K562 (cell line): ENCODE results near the gene GLP1R. TPM values are rescaled to one million over a fixed set of nuclear protein-coding genes. Genes with fewer than 3 reads are reported as not detected.

Experiments
- ATAC-seq: fragments of 200-7000 bp; cut with Tn5 transposase; 3 replicates; pipeline ENCODE4 v1.9.1; 2020; ENCODE audit warnings: moderate library complexity
- BruUV-seq: library from RNA; stranded (reverse); fragments of 400-500 nt; replicated peaks from 2 replicates; lab custom pipeline; 2021; lab: Mats Ljungman, UMichigan
- CTCF ChIA-PET: fragments of 300-600 bp; formaldehyde crosslinking; extraction: SDS; loops from one replicate; lab custom pipeline; 2021; ENCODE audit warnings: low intra/inter-chr PET ratio; lab: Yijun Ruan, JAX
- POLR2A ChIA-PET: fragments of 300-600, 350-650 bp; sonication (Branson Sonifier 250); formaldehyde crosslinking; extraction: SDS; loops from one replicate; lab custom pipeline; 2021; ENCODE audit warnings: antibody characterized with exemption, inconsistent platforms; lab: Yijun Ruan, JAX
- DNase-seq, 4 experiments: peaks; one replicate each; pipeline versions ENCODE4 v3.0.0 to v3.0.0-alpha.2; 2011 to 2018; ENCODE audit warnings: low spot score in 3 of 4, mixed read lengths in 3 of 4; ENCODE audit errors: extremely low read depth in 1 of 4
- FAIRE-seq: peaks from 2 replicates; lab custom pipeline; 2011; peaks lifted over from hg19 to GRCh38; lab: Jason Lieb, UNC
- H2AFZ ChIP-seq: 2 replicates; pipeline ENCODE4 v1.6.0; 2011; ENCODE audit warnings: low read depth, low read length, control low read depth, inconsistent platforms
- H3K27ac ChIP-seq: fragments of 200-600 bp; 3 replicates; pipeline ENCODE4 v1.8.0; 2011; ENCODE audit warnings: low read depth, mild to moderate bottlenecking, control low read depth, inconsistent platforms, low read length, moderate library complexity, mixed read lengths; ENCODE audit errors: extremely low read depth
- H3K27me3 ChIP-seq, 2 experiments: fragments of 300-600 bp in 1 of 2; 2 replicates in 1 of 2; 3 replicates in 1 of 2; pipeline versions ENCODE4 v1.6.0 to v1.8.0; 2011; ENCODE audit warnings: inconsistent platforms in 2 of 2, low read length in 2 of 2, mild to moderate bottlenecking in 1 of 2, mixed read lengths in 1 of 2, moderate library complexity in 1 of 2; ENCODE audit not compliant: control insufficient read depth in 2 of 2, insufficient read depth in 2 of 2
- H3K36me3 ChIP-seq: fragments of 300-600 bp; 3 replicates; pipeline ENCODE4 v1.8.0; 2011; ENCODE audit warnings: mild to moderate bottlenecking, low read length, inconsistent platforms; ENCODE audit not compliant: control insufficient read depth, insufficient read depth
- H3K4me1 ChIP-seq, 2 experiments: fragments of 200-600 bp in 1 of 2; replicated peaks in 1 of 2; 2 replicates in 1 of 2; 3 replicates in 1 of 2; pipeline versions ENCODE4 v1.5.1 to v1.8.0; 2011; ENCODE audit warnings: inconsistent platforms in 2 of 2, low read length in 2 of 2, mild to moderate bottlenecking in 1 of 2, mixed read lengths in 1 of 2, moderate library complexity in 1 of 2; ENCODE audit not compliant: control insufficient read depth in 2 of 2, insufficient read depth in 2 of 2
- H3K4me2 ChIP-seq: 2 replicates; pipeline ENCODE4 v1.6.1; 2011; ENCODE audit warnings: low read length, control low read depth, inconsistent platforms, mixed read lengths; ENCODE audit not compliant: insufficient read depth
- H3K4me3 ChIP-seq: fragments of 200-600 bp; sonication (generic), shearing (Covaris generic); 2 replicates; pipeline ENCODE4 v1.5.1; 2016; ENCODE audit warnings: control low read depth, inconsistent platforms
- H3K79me2 ChIP-seq: fragments of 200-600 bp; 3 replicates; pipeline ENCODE4 v1.8.0; 2011; ENCODE audit warnings: low read length, inconsistent platforms; ENCODE audit not compliant: control insufficient read depth, insufficient read depth
- H3K9ac ChIP-seq, 2 experiments: 2 replicates each; pipeline versions ENCODE4 v1.6.0 to v1.6.1; 2011; ENCODE audit warnings: low read depth in 2 of 2, low read length in 2 of 2, control low read depth in 1 of 2, inconsistent platforms in 1 of 2, mild to moderate bottlenecking in 1 of 2, mixed read lengths in 1 of 2; ENCODE audit not compliant: insufficient read depth in 1 of 2
- H3K9me1 ChIP-seq: one replicate; pipeline ENCODE4 v1.6.0; 2011; ENCODE audit warnings: inconsistent platforms, mild to moderate bottlenecking, low read length, moderate library complexity; ENCODE audit not compliant: control insufficient read depth, insufficient read depth
- H3K9me3 ChIP-seq: replicated peaks from 2 replicates; pipeline ENCODE4 v1.5.1; 2011; ENCODE audit warnings: low read depth, low read length, inconsistent platforms; ENCODE audit not compliant: control insufficient read depth, insufficient read depth
- H4K20me1 ChIP-seq: replicated peaks from 2 replicates; pipeline ENCODE4 v1.6.1; 2011; ENCODE audit warnings: low read length, inconsistent platforms, mixed read lengths; ENCODE audit not compliant: control insufficient read depth, insufficient read depth
- MITF ChIP-seq: IDR thresholded peaks from 2 replicates; pipeline ENCODE4 v1.6.1; 2014; ENCODE audit warnings: antibody characterized with exemption
- NONO ChIP-seq, 2 experiments: fragments of 200-400 bp in 1 of 2; fragments of 450-650 bp in 1 of 2; formaldehyde crosslinking in 1 of 2; IDR thresholded peaks; 2 replicates each; pipeline ENCODE4 v1.6.1; 2017; ENCODE audit warnings: low read depth in 2 of 2, mild to moderate bottlenecking in 2 of 2, moderate library complexity in 2 of 2, low read length in 1 of 2
- TCF7 ChIP-seq: sonication (generic); IDR thresholded peaks from 2 replicates; pipeline ENCODE4 v1.6.1; 2016; ENCODE audit warnings: antibody characterized with exemption, borderline replicate concordance
- ZNF408 ChIP-seq: fragments of 250-450 bp; sonication (Bioruptor Pico); IDR thresholded peaks from 2 replicates; pipeline ENCODE4 v1.4.0; 2020; ENCODE audit warnings: low read depth, mild to moderate bottlenecking, moderate library complexity
- WGBS: fragments of 100-300 bp; shearing (Covaris generic); methylation state at CpG from one replicate; pipeline ENCODE4 v1.1.6; 2016; ENCODE audit warnings: low coverage, mixed read lengths; ENCODE audit not compliant: insufficient coverage; ENCODE audit errors: missing lambda C conversion rate; 5-methylcytosine and 5-hydroxymethylcytosine counted together
- in situ Hi-C: fragments of 300-500 bp; cut with MboI; formaldehyde crosslinking; loops from 4 replicates; pipeline ENCODE4 v1.15.0; 2018; ENCODE audit warnings: inconsistent platforms, mixed read lengths
- intact Hi-C: fragments of 100-400 bp; cut with micrococcal nuclease; formaldehyde crosslinking; loops from 2 replicates; pipeline ENCODE4 v1.14.2; 2022
- polyA plus RNA-seq, 8 experiments: library from polyadenylated mRNA; depleted of rRNA in 4 of 8; stranded (reverse) in 5 of 8; unstranded in 3 of 8; fragments of >200 nt; fragmentation: Nextera tagmentation in 2 of 8; fragmentation: Illumina TruSeq in 1 of 8; extraction: Ambion mirVana in 2 of 8; extraction: Trizol in 1 of 8; gene quantifications; 2 replicates each; pipeline versions ENCODE4 v1.2.1 to v1.2.3, GENCODE V29; 2011 to 2014; ENCODE audit warnings: inconsistent platforms in 1 of 8, missing spikeins in 1 of 8
- total RNA-seq, 7 experiments: library from RNA; depleted of rRNA in 6 of 7; stranded (reverse); fragments of >200 nt in 6 of 7; fragmentation: Illumina TruSeq in 2 of 7; extraction: Trizol in 2 of 7; gene quantifications; 2 replicates each; pipeline versions ENCODE4 v1.2.1 to v1.2.3, GENCODE V29; 2011 to 2021; ENCODE audit warnings: low replicate concordance in 1 of 7

The GLP1R gene
- total and polyA plus RNA-seq, 9 of the 15 experiments (the other 6 are each of a cell fraction or from before 2014, with no cell fraction given): not detected

DNA sequence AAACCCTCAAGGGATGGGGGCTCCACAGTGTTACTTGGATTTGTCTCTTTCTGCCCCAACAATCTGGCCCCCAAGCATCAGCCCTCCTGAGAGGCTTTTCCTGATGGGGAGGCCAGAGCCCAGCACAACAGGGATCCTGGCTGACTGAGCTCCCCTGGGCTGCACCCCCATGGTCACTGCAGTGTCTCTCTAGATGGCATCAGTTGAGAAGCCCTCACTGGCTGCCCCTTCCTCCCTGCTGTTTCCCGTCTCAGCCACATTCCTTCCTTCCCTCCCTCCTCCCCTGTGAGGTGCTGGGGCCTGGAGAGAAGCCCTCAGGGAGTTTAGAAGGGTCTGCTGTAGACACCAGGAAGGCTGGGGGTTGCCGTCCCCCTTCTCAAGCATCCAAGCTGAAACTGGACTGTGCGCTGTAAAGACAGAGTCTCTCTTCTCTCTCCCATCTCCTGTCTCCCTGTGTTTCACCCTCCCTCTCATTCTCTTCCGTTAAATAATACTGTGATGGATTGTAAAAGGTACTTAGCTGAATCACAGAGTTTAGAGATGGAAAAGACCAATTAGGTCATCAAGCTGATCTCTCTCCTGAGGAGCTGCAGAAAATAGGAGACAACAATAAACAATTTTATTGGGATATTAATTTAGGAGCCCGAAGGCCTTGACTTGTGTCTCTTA lies 36.7 kb downstream of the GLP1R start:
- FAIRE-seq (no peak), DNase-seq (no peak), ATAC-seq (no peak)
- H3K9me3 ChIP-seq: no peaks in the 10 kb centered on the region
- peaks cover 16% of the 10 kb centered on the region for H4K20me1 ChIP-seq
- no peak overlapping the region for H3K4me2 ChIP-seq
- no peaks in the 10 kb centered on the region for H3K9me1 ChIP-seq
- H3K27me3 ChIP-seq: peaks cover 26 to 78% of the 10 kb centered on the region in 2 experiments
- no peak overlapping the region for H3K27ac ChIP-seq
- H3K36me3 ChIP-seq: no peaks in the 10 kb centered on the region
- H3K4me1 ChIP-seq: no peaks in the 10 kb centered on the region; a peak in 1 of 5 replicates
- POLR2A ChIA-PET: interaction anchor here (0.6 kb wide), 1 partner anchor 325 kb away, joined by 6 read pairs; no protein-coding TSS in a partner anchor
- 0% methylated on average over 5 of the region's 5 CpGs for WGBS
- H3K4me3 ChIP-seq: no peak overlapping the region
- in situ Hi-C loops: no loop called here
- H3K79me2 ChIP-seq: no peaks in the 10 kb centered on the region
- no peak overlapping the region for H3K9ac ChIP-seq
- intact Hi-C loops: loop anchor here (5.0 kb wide), 1 partner anchor 217 kb away; no protein-coding TSS in a partner anchor
- no peak for TF ChIP-seq NONO (IDR thresholded peaks at IDR 0.05; ENCODE audit: low read depth in 2 of 2, low read length in 1 of 2)
- TF ChIP-seq MITF: no peak
- TF ChIP-seq ZNF408 (CRISPR knock-in tag): no peak
- TF ChIP-seq TCF7: no peak
- no peak overlapping the region for H2AFZ ChIP-seq
- BruUV-seq: no TSS peak
- CTCF ChIA-PET: no interaction called here
